Measurements from ENCODE around the gene PALD1. TPM values are rescaled to one million over a fixed set of nuclear protein-coding genes. Genes with fewer than 3 reads are reported as not detected.
A peak's percentile ranks its signal among the peaks of the same experiment; 100 is the strongest.
"Not testable (repeated sequence)": the region's sequence is repeated elsewhere in the genome, so short reads cannot be mapped to it uniquely, and the experiment has no call there.

Gene PALD1
- total RNA-seq, 1 experiment from 2014 or later = 34.8 TPM

DNA sequence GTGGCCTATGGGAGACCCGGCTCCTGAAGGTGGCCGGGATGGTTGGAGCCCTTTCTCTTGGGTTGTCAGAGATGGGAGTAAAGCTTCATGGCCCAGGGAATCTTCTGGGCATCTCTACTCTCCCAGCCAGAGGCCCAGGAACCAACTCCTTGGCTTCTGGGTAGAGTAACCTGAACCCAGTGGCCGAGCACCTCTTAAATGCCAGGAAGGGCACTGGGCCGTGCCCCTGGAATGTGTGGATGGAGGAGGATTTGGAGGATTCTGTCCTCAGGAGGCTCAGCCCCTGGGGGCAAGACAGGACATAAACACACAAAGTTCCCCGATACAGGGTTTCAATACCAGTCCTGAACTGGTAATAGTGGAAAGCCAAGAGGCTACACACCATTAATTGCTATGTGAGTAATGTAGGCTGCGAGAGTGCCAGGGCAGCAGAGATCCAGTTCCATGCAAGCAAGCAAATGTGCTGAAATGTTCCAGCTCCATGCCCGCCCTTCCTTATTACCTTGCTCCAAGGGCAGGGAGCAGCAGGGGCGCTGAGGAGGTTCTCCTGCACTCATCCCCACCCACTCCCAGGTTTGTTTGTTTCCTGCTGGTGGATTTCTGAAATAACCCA, 1.2 kb downstream of the PALD1 start:
- in situ Hi-C loops (cut with HindIII; ENCODE audit: low sequenced_read_pairs) = no loop called here

DNA sequence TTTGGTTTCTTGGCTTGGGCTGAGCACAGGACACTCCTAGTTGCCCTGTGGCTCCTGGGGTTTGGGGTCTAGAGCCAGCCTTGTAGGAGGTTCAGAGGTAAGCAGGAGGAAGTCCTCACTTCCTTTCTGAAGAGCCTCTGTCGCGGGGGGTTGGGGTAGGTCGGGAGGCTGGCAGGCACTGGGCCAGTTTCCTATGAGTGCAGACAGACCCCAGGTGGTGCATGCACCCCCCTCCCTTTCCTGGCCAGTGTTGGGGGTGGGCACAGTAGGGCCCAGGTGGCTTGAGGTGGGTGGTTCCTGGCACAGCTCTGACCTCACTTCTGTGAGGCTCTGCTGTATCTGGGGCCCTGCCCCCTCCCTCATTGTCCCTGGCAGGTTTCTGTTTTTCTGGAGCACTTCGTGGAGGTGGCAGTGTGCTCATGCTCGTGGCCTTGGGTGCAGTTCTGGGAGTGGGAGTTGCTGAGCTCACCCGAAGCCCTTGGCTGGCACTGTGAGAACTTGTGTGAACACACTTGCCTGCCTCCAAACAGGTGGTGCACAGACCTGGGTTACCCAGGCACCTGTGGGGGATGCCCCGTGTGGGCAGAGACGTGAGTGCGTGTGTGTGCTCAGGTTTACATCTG, 1.8 kb downstream of the PALD1 start:
- DNase-seq (ENCODE audit: low spot score) = no peak
- in situ Hi-C loops (cut with HindIII; ENCODE audit: low sequenced_read_pairs) = no loop called here

More for the DNA sequence above, 1.2 kb downstream of the PALD1 start:
- DNase-seq (ENCODE audit: low spot score) = peak; percentile 66

DNA sequence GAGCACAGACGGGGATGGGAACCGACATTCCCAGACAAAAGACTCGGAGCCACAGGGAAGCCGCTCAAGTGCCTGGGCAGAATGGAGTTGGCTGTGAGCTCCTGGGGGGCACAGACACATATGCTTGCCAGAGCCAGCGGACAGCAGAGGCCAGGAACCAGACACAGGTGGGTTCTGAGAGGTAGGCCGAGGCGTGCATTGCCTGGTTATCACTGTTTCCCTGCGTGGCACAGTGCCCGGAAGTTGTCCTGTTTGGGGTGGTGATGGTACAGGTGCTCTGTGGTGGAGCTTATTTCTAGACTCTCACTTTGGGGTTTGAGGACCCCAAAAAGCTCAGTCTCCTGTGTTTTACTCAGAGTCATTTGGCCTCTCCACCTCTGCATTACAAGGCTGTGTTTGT, 2.5 kb downstream of the PALD1 start:
- peak; percentile 60 for DNase-seq (ENCODE audit: low spot score)
- in situ Hi-C loops (cut with HindIII; ENCODE audit: low sequenced_read_pairs) = no loop called here

DNA sequence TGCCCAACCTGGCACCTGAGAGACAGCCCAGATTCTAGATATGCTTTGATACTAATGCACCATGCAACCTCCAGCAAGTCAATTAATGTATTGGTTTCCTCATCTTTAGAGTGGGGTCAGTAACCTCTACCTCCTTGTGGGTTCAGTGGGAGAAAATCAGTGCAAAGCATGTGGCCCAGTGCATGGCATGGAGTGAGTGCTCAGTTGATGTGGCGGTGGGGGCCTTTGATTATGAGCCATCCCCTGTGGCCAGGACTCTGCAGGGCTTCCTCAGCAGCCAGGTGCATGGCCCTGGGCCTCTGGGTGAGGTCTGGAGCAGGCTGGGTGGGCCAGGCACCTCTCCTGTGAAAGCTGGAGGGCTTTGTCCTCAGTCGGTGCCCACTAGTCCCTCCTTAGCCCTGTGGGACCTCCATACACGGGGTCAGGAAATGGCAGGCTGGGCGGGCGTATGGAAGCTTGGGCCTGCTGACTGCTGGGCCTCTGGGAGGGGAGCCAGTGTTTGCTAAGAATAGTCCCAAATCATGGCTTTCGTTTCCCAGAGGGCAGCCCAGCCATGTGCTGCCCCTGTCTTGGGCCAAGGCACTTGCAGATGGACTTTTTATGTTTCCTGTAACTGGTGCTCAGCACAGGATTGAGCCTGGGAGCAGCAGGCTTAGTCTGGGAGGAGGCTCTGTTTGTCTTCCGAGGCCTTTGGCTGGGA, 3.4 kb downstream of the PALD1 start:
- peak; percentile 99 for DNase-seq (ENCODE audit: low spot score)

DNA sequence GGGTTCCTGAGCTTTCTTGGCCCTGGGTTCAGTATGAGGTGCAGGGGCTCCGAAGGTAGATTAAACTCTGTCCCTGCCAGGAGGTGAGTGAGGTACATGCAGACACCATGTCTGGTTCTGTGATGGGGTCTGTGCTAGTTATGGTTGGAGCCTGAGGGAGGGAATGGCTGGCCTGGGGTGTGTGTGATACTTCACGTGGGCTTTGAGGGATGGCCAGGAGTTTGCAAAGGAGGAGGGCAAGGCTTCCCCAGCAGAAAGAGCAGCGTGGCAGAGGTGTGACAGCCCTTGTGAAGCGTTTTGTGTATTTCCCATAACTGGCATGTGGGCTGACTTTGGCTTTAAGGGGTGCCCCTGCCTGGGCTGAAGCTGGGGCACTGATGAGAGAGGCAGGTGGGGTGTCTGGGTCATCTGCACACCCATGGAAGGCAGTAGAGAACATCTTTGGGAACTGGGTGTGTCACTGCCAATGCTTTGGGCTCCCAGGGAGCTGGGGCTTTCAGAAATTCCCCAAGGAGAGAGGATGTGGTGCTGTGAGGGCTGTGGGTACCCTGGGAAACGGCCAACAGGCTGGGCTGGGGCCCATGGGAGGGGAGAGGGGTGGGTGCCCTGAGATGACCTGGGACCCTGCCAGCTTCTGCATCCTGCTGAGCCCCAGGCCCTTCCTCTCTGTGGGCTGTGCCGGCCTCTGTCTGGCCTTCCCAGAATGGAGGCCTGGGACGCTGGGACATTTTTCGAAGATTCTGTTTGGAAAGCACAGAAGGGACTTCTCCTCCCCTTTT, 4.6 kb downstream of the PALD1 start:
- DNase-seq (ENCODE audit: low spot score) = no peak
- in situ Hi-C loops (cut with HindIII; ENCODE audit: low sequenced_read_pairs) = no loop called here

More for the DNA sequence above, 3.4 kb downstream of the PALD1 start:
- in situ Hi-C loops (cut with HindIII; ENCODE audit: low sequenced_read_pairs) = no loop called here

DNA sequence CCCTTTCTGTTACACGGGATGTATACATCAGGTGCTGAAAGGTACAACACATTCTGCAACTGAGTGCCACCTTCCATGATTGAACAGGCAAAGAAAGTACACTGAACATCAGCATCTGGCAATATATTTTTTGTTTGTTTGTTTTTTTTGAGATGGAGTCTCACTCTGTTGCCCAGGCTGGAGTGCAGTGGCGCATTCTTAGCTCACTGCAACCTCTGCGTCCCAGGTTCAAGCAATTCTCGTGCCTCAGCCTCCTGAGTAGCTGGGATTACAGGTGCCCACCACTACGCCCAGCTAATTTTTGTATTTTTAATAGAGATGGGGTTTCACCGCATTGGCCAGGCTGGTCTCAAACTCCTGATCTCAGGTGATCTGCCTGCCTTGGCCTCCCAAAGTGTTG, 5.3 kb downstream of the PALD1 start:
- DNase-seq (ENCODE audit: low spot score); in situ Hi-C loops (cut with HindIII; ENCODE audit: low sequenced_read_pairs): not testable (repeated sequence)

DNA sequence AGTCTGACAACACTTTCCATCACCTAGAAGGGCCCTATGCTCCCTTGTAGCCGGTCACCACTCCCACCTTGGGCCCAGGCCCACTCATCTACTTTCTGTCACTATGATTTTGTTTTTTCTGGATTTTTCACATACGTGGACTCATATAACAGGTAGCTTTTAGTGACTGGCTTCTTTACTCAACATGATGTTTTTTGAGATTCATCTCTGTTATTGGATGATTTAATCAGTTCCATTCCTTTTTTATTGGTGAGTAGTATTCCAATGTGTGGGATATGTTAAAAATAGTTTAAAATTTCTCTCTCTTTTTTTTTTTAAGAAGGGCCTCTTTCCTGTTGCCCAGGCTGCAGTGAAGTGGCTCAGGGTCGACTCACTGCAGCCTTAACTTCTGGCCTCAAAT, 9.3 kb downstream of the PALD1 start:
- in situ Hi-C loops (cut with HindIII; ENCODE audit: low sequenced_read_pairs) = no loop called here
- no peak for DNase-seq (ENCODE audit: low spot score)

DNA sequence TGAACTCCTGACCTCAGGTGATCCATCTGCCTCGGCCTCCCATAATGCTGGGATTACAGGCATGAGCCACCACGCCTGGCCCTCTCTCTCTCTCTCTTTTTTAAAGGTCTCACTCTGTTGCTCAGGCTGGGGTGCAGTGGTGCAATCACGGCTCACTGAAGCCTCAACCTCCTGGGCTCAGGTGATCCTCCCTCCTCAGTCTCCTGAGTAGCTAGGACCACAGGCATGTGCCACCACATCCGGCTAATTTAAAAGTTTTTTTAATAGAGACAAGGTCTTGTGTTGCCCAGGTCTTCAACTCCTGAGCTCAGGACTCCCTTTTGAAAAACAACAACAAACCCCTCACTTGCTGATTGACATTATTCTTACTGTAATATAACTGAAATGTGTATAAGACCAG, 11.6 kb downstream of the PALD1 start:
- in situ Hi-C loops (cut with HindIII; ENCODE audit: low sequenced_read_pairs) = no loop called here
- DNase-seq (ENCODE audit: low spot score) = no peak

DNA sequence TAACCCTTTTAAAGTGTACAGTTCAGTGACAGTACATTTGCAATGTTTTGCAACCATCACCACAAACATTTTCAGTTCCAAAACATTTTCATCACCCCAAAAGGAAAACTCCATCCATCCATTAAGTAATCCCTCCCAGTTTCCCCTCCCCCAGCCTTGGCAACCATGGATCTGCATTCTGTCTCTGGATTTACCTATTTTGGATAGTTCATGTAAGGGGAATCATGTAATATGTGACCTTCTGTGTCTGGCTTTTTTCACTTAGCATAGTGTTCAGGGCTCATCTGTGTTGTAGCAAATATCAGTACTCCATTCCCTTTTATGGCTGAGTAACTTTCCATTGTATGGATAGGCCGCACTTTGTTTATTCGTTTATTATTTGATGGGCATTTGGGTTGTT, 13.0 kb downstream of the PALD1 start:
- in situ Hi-C loops (cut with HindIII; ENCODE audit: low sequenced_read_pairs) = no loop called here

DNA sequence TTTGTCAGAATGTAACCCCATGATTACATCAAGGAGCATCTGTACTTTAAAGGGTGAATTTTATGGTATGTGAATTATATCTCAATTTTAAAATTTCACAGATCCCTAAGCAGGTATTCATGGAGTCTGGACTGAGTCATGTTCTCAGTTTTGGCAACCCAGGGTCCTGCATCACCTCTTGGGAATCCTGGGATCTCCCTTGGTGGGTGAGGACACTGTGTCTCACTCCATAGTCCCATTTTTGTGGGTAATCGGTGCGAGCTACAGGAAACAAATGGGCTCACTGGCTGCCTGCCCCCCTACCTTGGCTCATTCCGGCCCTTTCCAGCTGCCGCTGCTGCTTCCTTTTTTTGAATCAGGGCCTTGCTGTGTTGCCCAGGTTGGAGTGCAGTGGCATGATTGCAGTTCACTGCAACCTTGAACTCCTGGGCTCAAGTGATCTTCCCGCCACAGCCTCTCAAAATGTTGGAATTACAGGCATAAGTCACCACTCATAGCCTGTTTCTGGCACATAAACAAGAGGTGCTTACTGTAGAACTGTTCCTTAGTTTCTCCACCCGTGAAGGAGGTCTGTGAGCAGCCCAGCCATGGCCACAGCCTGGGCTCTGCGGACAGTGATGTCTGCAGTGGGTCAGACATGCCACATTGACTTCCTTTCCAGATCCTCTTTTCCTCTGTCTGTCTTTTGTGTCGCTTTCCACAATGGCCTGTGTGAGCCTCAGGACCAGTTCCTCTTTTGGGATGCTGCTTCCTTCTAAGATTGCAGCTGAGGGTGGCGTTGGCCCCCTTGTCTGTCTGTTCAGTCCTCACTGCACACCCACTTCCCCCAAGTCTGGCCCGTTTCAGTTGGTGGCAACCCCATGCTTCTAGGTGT, 14.5 kb downstream of the PALD1 start:
- DNase-seq (ENCODE audit: low spot score) = no peak

More for the DNA sequence above, 13.0 kb downstream of the PALD1 start:
- DNase-seq (ENCODE audit: low spot score) = no peak

DNA sequence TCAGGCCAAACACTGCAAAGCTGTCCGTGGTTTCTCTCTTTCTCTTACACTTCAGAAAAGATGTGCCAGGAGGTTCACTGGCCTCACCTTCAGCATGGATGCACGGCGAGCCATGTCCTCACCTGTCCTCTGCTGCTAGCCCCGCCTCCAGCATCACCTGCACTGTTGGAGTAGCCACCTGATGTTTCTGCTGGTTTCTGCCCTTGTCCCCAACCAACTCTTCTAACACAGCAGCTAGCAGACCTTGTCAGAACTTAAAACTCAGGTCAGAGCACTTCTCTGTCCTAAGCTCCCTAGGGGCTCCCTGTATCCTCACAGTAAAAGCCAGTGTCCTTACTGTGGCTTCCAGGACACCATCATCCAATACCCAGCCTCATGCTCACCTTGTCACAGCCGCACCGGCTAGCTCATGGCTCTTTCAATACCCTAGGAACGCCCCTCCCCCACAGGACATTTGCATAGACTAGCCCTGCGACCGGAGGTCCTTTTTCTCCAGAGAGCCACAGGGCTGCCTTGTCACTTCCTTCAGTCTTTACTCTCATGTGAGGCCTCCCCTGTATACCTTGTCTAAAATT, 15.2 kb downstream of the PALD1 start:
- DNase-seq (ENCODE audit: low spot score) = no peak
- in situ Hi-C loops (cut with HindIII; ENCODE audit: low sequenced_read_pairs) = no loop called here

More for the DNA sequence above, 14.5 kb downstream of the PALD1 start:
- in situ Hi-C loops (cut with HindIII; ENCODE audit: low sequenced_read_pairs) = no loop called here

DNA sequence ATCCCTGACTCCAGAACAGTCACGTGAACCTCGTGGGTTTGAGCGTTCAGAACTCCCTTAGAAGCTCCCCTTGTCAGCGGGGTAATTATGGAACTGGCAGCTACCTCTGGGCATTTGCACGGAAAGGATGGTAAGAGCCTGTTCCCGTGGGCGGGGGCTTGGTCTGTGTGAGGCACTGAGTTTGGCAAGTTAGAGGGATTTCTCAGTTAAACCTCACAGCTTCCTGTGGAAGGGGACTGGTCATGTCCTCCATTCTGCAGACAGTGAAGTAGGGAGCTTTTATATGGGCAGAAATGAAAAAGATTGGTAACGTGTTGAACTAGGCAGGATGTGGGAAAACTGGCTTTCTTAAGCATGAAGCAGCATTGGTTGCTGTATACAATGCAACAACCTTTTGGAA, 16.0 kb downstream of the PALD1 start:
- DNase-seq (ENCODE audit: low spot score) = no peak
- in situ Hi-C loops (cut with HindIII; ENCODE audit: low sequenced_read_pairs) = no loop called here

DNA sequence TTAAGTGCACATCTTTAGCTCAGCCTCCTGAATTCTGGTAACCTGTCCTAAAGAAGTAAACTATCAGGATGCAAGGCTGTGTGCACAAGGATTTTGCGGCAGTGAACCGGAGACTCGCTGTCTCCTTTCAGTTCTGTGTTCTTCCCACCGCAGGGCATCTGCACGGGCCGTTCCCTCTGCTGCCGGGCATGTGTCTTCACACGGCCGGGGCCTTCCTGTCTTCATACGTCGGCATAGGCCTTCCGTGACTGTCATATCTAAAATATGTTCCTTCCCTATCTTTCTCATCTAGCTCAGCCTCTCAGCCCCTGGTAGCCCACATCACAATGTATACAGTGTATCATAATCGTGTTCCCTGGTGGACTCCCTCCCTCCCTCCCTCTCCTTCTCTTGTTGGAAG, 16.4 kb downstream of the PALD1 start:
- no peak for DNase-seq (ENCODE audit: low spot score)
- in situ Hi-C loops (cut with HindIII; ENCODE audit: low sequenced_read_pairs) = no loop called here

DNA sequence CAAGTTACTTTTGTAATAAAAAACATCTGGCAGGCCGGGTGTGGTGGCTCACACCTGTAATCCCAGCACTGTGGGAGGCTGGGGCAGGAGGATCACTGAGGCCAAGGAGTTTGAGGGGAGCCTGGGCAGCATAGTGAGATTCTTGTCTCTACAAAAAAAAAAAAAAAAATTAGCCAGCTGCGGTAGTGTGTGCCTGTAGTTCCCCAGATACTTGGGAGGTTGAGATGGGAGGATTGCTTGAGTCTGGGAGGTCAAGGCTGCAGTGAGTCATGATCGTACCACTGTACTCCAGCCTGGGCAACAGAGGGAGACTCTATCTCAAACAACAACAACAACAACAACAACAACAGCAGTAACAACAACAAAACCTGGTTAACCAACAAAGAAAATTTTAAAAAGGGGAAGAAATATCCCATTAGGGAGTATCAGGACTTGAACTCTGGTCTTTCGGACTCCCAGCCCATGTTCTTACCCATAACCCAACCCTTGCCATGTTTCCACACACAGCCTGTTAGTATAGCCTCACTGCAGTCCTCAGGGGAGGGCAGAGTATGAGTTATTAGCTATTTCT, 17.2 kb downstream of the PALD1 start:
- DNase-seq (ENCODE audit: low spot score) = no peak
- in situ Hi-C loops (cut with HindIII; ENCODE audit: low sequenced_read_pairs) = no loop called here

DNA sequence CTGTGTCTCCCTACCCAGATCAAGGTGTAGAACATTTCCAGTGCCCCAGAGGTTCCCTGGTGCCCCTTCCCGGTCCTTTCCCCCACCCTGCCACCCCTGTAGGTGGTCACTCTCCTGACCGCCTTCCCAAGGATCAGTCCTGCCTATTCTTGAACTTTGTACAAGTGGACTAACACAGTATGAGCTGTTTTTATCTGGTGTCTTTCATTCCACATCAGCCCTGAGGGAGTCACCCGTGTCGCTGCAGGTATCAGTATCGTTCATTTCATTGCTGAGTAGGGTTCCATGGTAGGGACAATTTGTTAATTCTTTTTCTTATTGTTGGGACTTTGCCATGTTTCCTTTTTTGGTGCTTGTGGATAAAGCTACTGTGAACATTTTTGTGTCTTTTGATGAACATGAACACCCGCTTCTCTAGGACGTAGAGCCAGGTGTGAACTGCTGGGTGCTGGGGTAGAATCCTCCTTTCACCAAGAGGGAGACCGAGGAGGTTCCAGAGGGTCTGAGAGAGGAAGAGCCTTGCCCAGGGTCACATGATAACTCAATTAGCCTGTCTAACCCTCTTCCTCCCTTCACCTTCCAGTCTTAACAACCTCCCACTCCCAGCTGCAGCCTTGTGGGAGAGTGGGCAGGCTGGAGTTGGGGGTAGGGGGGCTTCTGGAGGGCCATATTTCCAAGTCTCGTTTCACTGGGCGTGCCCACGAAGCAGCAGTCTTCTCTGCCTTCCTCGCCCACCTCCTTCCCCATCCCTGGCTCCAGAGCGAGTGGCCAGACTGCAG, 18.0 kb downstream of the PALD1 start:
- in situ Hi-C loops (cut with HindIII; ENCODE audit: low sequenced_read_pairs) = no loop called here
- DNase-seq (ENCODE audit: low spot score) = no peak

DNA sequence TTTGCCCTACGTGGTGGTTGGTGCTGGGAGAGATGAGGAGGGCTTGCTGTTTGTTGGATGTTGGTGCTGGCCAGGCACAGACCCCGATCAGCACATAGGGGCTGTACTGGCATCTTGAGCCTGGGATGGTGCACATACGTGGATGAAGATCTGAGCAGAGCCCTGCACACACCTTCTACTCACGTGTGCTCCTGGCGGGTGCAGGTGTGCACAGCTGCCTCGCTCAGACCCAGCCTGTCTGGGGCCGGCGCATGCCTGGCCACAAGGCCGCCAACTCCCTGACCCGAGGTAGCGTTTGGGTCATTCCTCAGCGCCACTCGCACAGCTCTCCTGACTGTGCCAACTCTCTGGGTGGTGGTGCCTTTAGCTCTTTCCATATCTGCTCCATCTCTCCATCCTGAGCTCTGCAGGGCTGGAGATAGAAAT, 18.6 kb downstream of the PALD1 start:
- DNase-seq (ENCODE audit: low spot score) = no peak
- in situ Hi-C loops (cut with HindIII; ENCODE audit: low sequenced_read_pairs) = no loop called here

DNA sequence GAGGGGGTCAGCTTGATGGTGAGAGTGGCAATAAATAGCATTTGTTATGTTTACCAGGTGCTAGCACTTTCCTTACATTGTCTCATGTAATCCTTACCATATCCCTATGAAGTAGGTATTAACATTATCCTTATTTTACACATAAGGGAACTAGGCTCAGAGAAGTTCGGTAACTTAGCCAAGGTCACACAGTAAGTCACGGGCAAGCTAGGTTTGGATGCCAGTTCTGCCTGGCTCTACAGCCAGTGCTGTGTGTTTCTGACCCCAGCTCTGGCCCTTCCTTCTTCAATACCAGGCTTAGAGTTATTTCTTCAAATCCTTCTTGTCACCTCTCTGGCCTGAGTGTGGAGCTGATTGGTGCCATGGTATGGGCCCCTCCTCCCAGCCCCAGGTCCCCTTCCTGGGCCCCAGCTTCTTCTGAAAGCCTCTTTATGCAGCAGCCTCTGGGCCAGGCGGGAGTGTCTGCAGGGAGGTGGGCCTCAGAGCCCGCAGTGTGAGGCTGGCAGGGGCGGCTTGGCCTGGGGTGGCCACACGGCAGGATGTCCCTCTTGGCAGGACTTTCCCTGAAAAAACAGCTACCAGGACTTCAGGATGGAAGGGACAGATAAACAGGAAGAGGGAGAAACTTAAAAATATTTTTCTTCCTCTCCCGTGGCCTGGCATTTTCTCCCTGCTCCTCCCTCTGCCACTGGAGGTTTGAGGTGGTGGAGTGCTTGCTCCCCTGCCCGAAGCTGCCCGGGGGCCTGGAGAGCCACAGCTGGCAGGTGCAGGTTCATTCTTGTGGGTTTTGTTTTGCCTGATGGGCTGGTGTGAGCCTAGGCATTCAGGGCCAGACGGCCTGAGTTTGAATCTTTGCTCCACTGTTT, 20.6 kb downstream of the PALD1 start:
- in situ Hi-C loops (cut with HindIII; ENCODE audit: low sequenced_read_pairs) = no loop called here
- no peak for DNase-seq (ENCODE audit: low spot score)

Data from G401 (cell line).